Astrocyte (in vitro differentiated cells and primary cell): Measurements from ENCODE around the gene CEP131.

Experiments
- CTCF ChIP-seq: IDR thresholded peaks from 2 replicates; pipeline ENCODE4 v1.5.1; 2011; ENCODE audit warnings: low read depth, mild to moderate bottlenecking, inconsistent platforms, low read length, moderate library complexity; ENCODE audit not compliant: insufficient read depth
- EZH2 ChIP-seq: IDR thresholded peaks from 2 replicates; pipeline ENCODE4 v1.6.1; 2012; ENCODE audit warnings: mild to moderate bottlenecking, low read length, inconsistent platforms; ENCODE audit not compliant: insufficient read depth

GRCh38 chr17:81237591-81238489 lies 15.1 kb upstream of the CEP131 start:
- no peak for TF ChIP-seq EZH2
- TF ChIP-seq CTCF = no peak
